CD4-positive, alpha-beta T cell treated with Interleukin-6 at 100 ng/mL for 8 hours (primary cell): ENCODE measurements around the gene RGS14.
"Not testable (repeated sequence)": the region's sequence is repeated elsewhere in the genome, so short reads cannot be mapped to it uniquely, and the experiment has no call there.

Experiments
- DNase-seq: peaks from one replicate; pipeline ENCODE4 v3.0.0-alpha.2; 2020; ENCODE audit warnings: mixed read lengths, low spot score

Gene RGS14

DNA sequence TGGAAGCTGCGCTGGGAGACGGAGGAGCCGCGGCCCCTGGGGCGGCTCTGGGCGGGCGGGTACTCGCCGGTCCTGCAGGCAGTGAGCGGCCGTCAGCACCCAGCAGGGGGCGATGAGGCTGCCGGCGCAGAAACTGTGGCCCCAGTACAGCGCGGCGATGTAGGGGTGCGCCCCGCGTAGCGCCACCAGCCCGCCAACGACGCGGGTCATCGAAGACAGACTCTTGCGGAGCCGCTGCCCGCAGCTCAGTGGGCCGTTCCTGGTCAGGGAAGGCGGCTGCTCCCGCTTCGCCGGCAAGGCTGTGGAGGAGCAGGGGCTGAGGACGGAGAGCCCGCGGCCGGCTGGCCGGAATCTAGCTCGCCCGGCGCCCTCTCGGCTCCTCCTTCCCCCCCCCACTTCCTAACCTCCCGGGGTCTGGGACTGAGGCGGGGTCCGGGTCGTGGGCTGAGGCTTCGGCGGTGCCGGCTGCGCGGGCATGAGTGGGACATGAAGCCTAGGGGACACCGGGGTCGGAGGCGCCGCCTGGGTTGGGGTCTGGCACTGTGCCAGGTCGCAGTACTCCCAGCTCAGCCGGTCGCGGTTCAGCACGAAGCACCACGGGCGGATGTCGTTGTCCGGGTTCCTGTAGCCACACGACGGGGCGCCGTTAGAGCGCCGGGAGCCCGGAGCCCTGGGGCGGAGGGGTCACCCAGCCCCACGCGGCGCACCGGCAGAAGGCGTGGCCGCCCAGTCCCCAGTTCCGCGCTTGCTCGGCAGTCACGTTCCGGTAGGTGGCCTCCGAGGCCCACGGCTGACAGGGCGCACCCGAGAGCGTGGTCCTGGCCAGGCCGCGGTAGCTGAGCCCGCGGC lies 46.3 kb downstream of the RGS14 start:
- DNase-seq: peak; percentile 86

GRCh38 chr5:177404641-177405179 lies 47.0 kb downstream of the RGS14 start:
- DNase-seq: no peak

GRCh38 chr5:177405312-177405711 lies 47.6 kb downstream of the RGS14 start:
- no peak for DNase-seq

GRCh38 chr5:177405805-177406204 lies 48.1 kb downstream of the RGS14 start:
- no peak for DNase-seq

DNA sequence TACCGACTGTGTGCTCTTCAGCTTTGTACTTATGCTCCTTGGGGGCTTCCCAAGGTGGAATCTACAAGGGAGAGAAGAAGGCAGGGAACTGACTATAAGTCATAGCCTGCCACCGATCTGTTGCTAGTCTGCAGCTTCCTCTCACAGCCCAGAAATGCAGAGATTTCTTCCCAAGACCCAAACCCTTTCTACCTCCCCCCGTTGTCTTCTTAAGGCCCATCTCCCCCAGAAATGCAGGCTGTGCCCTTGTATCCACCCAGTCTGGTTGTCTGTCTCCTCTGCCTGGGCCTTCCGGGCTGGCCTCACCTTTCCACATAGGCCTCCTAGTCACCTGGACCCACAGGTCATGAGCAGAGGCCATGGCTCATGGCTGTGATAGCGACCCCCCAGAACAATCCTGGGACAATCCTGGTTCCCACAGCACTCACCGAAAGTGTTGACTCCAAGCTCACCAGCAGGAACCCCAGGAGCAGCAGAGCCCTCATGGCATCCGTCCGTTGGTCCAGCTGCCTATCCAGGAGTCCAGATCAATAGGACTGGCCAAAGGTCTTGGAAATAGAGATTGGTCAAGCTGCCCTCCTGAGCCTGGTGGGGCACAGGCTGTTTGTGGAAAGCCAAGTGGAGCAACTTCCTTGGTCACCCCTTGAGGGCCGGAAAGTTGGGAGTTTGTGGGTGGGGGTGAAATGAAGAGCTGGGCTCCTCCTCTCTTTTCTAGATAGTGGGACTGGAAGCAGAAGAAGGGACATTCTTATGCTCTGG lies 51.5 kb downstream of the RGS14 start, which contains the start of gene F12:
Gene F12 (minus strand): TSS at position 522 of the 759 bp plus-strand sequence. CDS start 37 bp downstream, at position 485.
- DNase-seq: no peak

DNA sequence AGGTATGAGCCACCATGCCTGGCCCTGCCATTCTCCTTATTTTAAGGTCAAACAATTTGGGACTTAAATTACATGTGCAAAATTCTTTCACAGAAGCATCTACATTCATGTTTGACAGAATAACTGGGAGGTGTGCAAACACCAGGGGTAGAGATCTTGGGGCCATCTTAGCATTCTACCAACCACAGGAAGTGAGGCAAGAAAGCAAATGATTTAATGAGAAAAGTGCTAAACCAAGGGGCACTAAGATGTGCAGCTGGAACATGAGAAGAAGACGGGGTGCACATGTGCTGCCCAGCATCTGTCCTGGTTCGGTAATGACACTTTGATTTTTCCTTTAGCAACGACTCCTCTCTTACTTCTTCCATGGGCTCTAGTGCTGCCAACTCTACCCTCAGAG lies 52.9 kb downstream of the RGS14 start:
- no peak for DNase-seq

GRCh38 chr5:177412603-177413233 lies 55.0 kb downstream of the RGS14 start:
- peak; percentile 29 for DNase-seq

DNA sequence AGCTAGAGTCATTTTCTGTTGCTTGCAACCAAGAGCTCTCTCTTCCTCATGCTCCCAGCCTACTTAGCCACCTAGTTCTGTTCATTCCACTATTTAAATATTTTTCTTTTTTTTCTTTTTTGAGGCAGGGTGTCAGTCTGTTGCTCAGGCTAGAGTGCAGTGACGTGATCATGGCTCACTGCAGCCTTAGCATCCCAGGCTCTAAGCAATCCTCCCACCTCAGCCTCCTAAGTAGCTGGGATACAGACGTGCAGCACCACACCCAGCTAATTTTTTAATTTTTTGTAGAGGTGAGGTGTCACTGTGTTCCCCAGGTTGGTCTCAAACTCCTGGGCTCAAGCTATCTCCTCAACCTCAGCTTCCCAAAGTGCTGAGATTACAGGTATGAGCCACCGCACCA lies 56.8 kb downstream of the RGS14 start:
- DNase-seq: no peak

GRCh38 chr5:177417081-177417480 lies 59.4 kb downstream of the RGS14 start:
- DNase-seq: not testable (repeated sequence)

DNA sequence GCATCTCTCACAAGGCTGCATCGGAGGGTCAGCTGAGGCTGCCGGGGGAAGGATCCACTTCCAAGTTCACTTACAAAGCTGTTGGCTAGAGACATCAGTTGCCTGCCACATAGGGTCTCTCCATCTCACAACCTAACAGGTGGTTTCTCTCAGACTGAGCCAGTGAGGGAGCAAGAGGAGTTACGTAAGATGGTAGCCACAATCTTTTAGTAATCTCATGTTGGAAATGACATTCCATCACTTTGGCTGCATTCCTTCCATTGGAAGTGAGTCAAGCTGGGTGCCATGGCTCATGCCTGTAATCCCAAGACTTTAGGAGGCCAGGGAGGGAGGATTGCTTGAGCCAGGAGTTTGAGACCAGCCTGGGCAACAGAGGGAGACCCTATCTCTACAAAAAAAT lies 61.3 kb downstream of the RGS14 start:
- no peak for DNase-seq

GRCh38 chr5:177420472-177420871 lies 62.7 kb downstream of the RGS14 start:
- not testable (repeated sequence) for DNase-seq

DNA sequence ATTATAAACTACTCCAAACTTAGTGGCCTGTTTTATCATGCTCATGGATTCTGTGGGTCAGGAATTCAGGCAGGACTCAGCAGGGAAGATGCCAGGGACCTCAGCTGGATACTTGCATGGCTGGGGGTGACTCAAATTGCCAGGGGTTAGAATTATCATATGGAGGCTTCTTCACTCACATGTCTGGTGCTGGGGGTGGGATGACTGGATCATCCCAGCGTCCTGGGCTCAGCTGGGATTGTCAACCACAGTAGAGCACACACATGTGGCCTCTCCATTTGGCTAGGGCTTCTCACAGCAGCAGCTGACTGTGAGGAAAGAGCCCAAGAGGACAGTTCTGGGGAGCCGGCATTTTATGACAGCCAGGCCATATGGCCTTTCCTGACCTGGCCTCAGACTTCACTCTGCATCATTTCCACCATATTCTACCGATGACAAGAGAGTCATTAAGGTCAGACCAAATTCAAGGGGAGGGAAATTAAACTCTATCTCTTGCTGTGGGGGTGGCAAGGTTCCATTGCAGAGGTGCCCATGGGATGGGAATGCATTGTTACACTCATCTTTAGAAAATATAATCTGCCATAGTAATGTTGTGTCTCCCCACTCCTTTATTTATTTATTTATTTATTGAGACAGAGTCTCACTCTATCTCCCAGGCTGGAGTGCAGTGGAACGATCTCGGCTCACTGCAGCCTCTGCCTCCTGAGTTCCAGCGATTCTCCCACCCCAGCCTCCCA lies 63.5 kb downstream of the RGS14 start:
- no peak for DNase-seq
